GM18517 (cell line): ENCODE measurements around the gene SLC45A2.
A peak's percentile ranks its signal among the peaks of the same experiment; 100 is the strongest.
"Not testable (repeated sequence)": the region's sequence is repeated elsewhere in the genome, so short reads cannot be mapped to it uniquely, and the experiment has no call there.

Experiments
- ATAC-seq: cut with Tn5 transposase; IDR thresholded peaks from one replicate; pipeline ENCODE4 v1.9.1; 2021; ENCODE audit warnings: mild to moderate bottlenecking, moderate library complexity; ENCODE audit not compliant: unreplicated experiment

SLC45A2 gene

GRCh38 chr5:33984671-33985124 lies at the start of gene SLC45A2:
Gene SLC45A2 (minus strand): TSS chr5:33984693. CDS start chr5:33984583, 110 bp downstream.
- no peak for ATAC-seq

- no peak for ATAC-seq
Observed at GRCh38 chr5:34031966-34032365, 47.5 kb upstream of the SLC45A2 start.

GRCh38 chr5:34031117-34031516 lies 46.6 kb upstream of the SLC45A2 start:
- ATAC-seq, result no peak

GRCh38 chr5:34030585-34030984 lies 46.1 kb upstream of the SLC45A2 start:
- not testable (repeated sequence) for ATAC-seq

- ATAC-seq, result no peak
Observed at GRCh38 chr5:34030048-34030447, 45.6 kb upstream of the SLC45A2 start.

GRCh38 chr5:34028349-34028748 lies 43.9 kb upstream of the SLC45A2 start:
- ATAC-seq, result no peak

- no peak for ATAC-seq
Observed at GRCh38 chr5:34026089-34026761, 41.7 kb upstream of the SLC45A2 start.

GRCh38 chr5:34022121-34022705 lies 37.7 kb upstream of the SLC45A2 start:
- ATAC-seq, result peak; percentile 85

- no peak for ATAC-seq
Observed at GRCh38 chr5:34021334-34021733, 36.8 kb upstream of the SLC45A2 start.

- ATAC-seq, result no peak
Observed at GRCh38 chr5:34020726-34021125, 36.2 kb upstream of the SLC45A2 start.

- ATAC-seq, result no peak
Observed at GRCh38 chr5:34017254-34017653, 32.8 kb upstream of the SLC45A2 start.

GRCh38 chr5:34016750-34017149 lies 32.3 kb upstream of the SLC45A2 start:
- ATAC-seq, result no peak

GRCh38 chr5:34016222-34016621 lies 31.7 kb upstream of the SLC45A2 start:
- no peak for ATAC-seq

- no peak for ATAC-seq
Observed at GRCh38 chr5:34015120-34015822, 30.8 kb upstream of the SLC45A2 start.

GRCh38 chr5:34014626-34015025 lies 30.1 kb upstream of the SLC45A2 start:
- no peak for ATAC-seq

- no peak for ATAC-seq
Observed at GRCh38 chr5:34013547-34013946, 29.1 kb upstream of the SLC45A2 start.

GRCh38 chr5:34012791-34013190 lies 28.3 kb upstream of the SLC45A2 start:
- ATAC-seq, result no peak

- no peak for ATAC-seq
Observed at GRCh38 chr5:34011536-34011935, 27.0 kb upstream of the SLC45A2 start.

GRCh38 chr5:34010146-34010545 lies 25.7 kb upstream of the SLC45A2 start:
- not testable (repeated sequence) for ATAC-seq

GRCh38 chr5:34009610-34010009 lies 25.1 kb upstream of the SLC45A2 start:
- ATAC-seq, result no peak

GRCh38 chr5:34008802-34009201 lies 24.3 kb upstream of the SLC45A2 start:
- no peak for ATAC-seq
